Fibroblast of mammary gland (primary cell): ENCODE results near the gene C5orf63.

Experiments used
- DNase-seq: peaks from one replicate; pipeline ENCODE4 v3.0.0-alpha.2; 2010; ENCODE audit warnings: low read depth
- H3K4me3 ChIP-seq: 2 replicates; pipeline ENCODE4 v1.5.1; 2011; ENCODE audit warnings: low read depth, mild to moderate bottlenecking, low read length, moderate library complexity; ENCODE audit not compliant: control insufficient read depth
- TF ChIP-seq, protein P1 (sequence below): conservative IDR thresholded peaks from 2 replicates; pipeline ENCODE4 v1.5.1; 2011; ENCODE audit warnings: low read depth, low read length, inconsistent platforms; ENCODE audit not compliant: control insufficient read depth, insufficient read depth

The C5orf63 gene

DNA sequence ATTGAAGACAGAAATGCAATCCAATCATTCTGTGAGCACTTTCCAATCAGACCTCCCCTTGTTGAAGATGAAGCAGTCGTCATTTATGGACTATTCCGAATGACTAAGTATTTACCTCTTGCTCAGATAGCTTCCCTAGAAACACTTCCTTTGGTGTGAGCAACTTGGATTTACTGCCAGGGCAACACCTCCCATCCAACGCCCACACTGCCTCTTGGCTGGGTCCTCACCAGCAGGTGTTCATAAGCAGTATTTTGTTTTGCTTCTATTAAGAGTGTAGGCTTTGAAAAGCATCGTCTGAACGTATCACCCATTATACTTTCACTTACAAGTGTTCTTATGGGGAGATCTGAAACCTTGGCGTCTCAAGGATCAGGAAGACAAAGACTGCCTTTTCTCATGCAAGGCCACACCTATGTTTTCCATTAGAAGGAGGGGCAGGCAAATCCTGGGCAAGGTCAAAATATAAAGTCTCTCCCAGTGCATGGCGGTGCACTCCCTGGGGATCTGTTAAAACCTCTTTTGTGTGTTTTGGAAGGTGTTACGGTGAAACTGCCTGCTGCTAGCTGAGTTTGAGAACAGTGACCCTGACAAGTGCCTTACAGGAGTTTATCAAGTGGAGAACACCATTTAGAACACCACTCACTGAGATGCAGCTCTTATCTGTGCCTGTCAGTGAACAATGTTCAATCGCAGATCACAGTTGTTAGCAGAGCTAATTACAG lies 32.3 kb downstream of the C5orf63 start:
- TF ChIP-seq, protein P1, sequence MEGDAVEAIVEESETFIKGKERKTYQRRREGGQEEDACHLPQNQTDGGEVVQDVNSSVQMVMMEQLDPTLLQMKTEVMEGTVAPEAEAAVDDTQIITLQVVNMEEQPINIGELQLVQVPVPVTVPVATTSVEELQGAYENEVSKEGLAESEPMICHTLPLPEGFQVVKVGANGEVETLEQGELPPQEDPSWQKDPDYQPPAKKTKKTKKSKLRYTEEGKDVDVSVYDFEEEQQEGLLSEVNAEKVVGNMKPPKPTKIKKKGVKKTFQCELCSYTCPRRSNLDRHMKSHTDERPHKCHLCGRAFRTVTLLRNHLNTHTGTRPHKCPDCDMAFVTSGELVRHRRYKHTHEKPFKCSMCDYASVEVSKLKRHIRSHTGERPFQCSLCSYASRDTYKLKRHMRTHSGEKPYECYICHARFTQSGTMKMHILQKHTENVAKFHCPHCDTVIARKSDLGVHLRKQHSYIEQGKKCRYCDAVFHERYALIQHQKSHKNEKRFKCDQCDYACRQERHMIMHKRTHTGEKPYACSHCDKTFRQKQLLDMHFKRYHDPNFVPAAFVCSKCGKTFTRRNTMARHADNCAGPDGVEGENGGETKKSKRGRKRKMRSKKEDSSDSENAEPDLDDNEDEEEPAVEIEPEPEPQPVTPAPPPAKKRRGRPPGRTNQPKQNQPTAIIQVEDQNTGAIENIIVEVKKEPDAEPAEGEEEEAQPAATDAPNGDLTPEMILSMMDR: no peak
- DNase-seq: peak; percentile 66
- no peak overlapping the region for H3K4me3 ChIP-seq

DNA sequence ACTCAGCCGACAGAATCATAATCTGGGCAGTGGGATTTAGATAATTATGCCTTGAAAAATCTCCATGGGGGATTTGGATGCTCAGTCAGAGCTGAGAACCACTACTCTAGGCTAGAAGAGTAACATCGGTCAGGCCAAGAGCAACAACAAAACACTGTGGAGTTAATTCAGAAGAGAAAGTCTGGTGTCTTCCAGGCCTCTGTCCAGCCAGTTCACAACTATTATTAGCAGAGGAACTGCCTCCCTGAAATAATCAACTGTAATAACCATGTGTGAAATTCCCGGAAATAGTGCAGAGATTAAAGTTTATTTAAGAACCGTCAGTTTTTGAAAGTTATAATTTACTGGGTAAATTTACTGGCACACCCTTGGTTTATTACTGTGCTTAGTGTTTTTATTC lies 34.8 kb downstream of the C5orf63 start:
- DNase-seq: no peak
- H3K4me3 ChIP-seq: no peak overlapping the region
- TF ChIP-seq, protein P1: no peak

DNA sequence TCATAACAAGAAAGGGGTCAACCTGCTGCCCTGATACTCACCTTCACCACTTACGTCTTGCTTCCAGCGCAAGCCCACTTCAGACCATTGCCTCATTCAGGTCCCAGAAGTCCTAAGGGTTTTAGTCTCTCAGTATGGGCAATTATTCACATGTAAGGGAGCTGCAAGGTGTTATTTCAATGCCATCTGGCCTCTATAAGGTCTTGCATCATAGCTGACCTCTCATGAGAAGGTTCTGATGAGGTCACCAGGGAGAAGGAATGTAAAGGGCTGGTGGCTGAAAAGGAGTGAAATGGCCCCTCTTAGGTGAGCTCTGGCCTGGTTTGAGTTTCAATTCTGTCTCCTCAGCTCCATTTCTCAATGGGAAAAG lies 41.5 kb downstream of the C5orf63 start:
- DNase-seq: peak; percentile 38
- TF ChIP-seq, protein P1: no peak
- H3K4me3 ChIP-seq: no peak overlapping the region

DNA sequence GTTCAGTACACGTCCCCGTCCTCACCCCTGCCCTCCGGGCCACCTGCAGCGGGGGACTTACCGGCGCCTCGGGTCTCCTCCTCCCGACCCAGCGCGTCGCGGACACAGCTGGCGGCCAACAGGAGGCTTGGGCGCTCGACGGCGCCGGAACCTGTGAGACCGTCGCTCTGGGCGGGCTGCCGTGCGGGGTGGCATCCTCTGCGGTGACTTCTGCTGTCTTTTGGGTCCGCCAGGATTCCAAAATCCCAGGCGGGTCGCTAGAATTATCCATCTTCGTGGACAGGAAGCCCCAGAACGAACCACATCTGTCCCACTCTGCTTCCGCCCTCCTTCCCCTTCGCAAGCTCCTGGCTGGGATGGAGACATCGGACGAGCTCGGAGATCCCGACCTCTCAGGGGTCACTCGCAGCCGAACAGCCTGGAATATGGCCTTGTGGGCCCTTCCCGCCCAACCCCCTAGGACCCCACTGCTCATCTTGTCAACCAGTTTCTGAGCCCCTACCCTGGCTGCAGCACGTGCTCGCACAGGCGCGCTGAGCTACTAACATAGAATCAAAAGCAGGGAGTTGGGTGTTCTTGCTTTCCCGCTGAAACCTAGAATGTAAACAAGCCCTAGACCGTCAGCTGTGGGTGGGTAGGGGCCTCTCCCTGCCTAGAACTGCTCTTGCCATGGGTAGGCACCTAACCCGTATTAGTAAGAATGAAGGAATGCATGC lies 42.0 kb downstream of the C5orf63 start:
- TF ChIP-seq, protein P1: no peak
- H3K4me3 ChIP-seq: peak overlapping the region; percentile 82
- no peak for DNase-seq

DNA sequence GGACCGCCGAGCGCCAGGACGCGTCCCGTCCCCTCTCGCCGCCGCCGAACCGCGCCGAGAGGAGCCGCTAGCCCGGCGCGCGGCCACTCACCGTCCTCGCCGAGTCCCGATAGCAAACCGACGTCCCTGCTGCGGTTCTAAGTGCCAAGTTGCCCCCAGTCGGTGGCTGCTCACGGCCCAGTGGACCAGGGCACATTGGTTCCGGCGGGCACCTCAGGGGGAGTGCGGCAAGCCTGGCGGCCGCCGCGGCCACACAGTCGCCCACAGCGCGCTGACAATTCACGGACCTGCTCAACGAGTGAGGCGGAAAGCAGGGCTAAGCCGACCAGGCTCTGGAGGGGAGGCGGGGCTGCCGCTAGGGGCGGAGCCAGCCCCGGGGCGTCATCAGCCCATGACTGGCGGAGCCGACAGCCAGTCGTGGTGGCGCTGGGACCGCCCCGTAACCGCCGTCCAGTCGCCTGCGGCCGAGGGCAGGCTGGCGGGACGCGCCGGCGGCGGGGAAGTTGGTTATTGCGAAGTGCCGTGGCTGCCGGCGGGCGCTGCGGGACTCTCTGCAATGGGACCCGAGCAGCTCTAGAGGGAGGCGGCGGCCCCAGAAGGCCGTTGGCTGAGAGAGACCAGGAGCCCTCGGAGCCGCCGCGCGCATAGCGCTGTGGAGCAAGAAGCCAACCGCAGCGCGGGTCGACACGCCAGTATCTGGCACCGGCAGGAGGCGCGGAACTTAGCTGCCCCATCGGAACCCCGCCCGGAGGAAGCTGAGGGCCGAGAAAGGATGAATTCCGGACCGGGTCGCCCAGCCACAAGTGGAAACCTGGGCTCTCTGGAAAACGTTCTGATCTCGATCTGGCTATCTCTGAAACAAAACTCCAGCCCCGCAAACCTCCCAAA lies 42.8 kb downstream of the C5orf63 start, which contains the start of gene MARCHF3:
TSS of gene MARCHF3 (minus strand) at position 300 of the 888 bp plus-strand sequence. CDS start 112,387 bp downstream, outside the sequence.
- peak; percentile 92 for DNase-seq
- TF ChIP-seq, protein P1: peak; percentile 18
- H3K4me3 ChIP-seq: peak within 1 kb of the TSS; percentile 82

DNA sequence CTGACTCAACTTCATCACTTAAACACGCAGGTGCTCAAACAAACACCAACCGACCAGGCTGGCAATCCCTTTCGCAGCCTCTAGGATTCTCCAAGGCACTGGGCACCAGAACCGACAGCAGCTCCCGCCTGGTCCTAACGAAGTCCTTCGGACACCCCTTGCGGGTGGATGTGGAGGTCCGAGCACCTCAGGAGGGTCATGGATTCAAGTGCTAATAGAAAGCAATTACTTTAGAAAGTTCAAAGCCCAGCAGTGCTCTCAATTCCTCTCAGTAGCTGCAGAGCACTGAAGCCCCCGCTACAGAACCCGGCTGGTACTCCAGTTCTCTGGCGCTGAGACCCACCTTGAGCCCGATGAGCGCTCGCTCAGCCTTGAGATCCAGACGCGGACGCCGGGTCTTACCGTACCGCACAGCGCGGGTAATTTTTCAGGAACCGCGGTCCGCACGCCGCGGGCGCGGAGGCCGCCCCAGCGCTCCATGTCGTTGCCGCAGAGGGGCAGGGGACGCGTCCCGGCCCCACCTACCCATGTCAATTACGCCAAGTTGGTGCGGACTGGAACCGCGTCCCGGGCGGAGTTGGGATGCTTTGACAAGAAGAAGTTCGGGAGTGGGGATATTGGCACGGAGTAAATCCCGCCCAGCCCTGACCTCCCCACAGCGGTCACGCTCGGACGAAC lies 43.6 kb downstream of the C5orf63 start:
- DNase-seq: peak; percentile 63
- peak overlapping the region; percentile 82 for H3K4me3 ChIP-seq
- TF ChIP-seq, protein P1: peak; percentile 47
